ENCODE results near the gene LKAAEAR1. TPM values are rescaled to one million over a fixed set of nuclear protein-coding genes. Genes with fewer than 3 reads are reported as not detected.

Gene LKAAEAR1
- total RNA-seq, 6 experiments from 2014 or later: not detected

- ATAC-seq: no peak
- intact Hi-C loops (cut with DNase I): no loop called here
- peak; percentile 13 to 40 (median 40) for DNase-seq
- no peak for TF ChIP-seq POLR2A (IDR thresholded peaks at IDR 0.05)
- TF ChIP-seq CTCF (IDR thresholded peaks at IDR 0.05): no peak
- Histone ChIP-seq H3K36me3 (no peaks in the 10 kb centered on the region), H3K27me3 (peaks cover 0 to 9% of the 10 kb centered on the region in 2 donors), H3K9me3 (no peaks in the 10 kb centered on the region), H3K4me3 (no peak overlapping the region), H3K27ac (no peak overlapping the region), H3K4me1 (peaks cover 0 to 5% (median 0%) of the 10 kb centered on the region in 4 donors)
- 77% methylated on average over 8 of the region's 25 CpGs for WGBS (ENCODE audit: insufficient coverage, low coverage, low lambda C conversion rate, missing lambda C conversion rate)
These were observed 20.7 kb upstream of the LKAAEAR1 start for GRCh38 chr20:64104667-64105451.

- no peaks in the 10 kb centered on the region for H3K9me3 ChIP-seq
- H3K4me3 ChIP-seq: no peak overlapping the region
- H3K4me1 ChIP-seq: peaks cover 0 to 5% (median 0%) of the 10 kb centered on the region in 4 donors
- TF ChIP-seq POLR2A (IDR thresholded peaks at IDR 0.05) (no peak), CTCF (IDR thresholded peaks at IDR 0.05) (no peak)
- ATAC-seq (no peak), DNase-seq (peak in 1 of 3 donors; percentile 37)
- peaks cover 0 to 9% of the 10 kb centered on the region in 2 donors for H3K27me3 ChIP-seq
- 70% methylated on average over 15 of the region's 20 CpGs for WGBS (ENCODE audit: insufficient coverage, low coverage, low lambda C conversion rate, missing lambda C conversion rate)
- no peaks in the 10 kb centered on the region for H3K36me3 ChIP-seq
- intact Hi-C loops (cut with DNase I): no loop called here
- H3K27ac ChIP-seq: no peak overlapping the region
These were observed 19.9 kb upstream of the LKAAEAR1 start for GRCh38 chr20:64103871-64104666.

GRCh38 chr20:64102647-64103354 lies 18.6 kb upstream of the LKAAEAR1 start:
- Histone ChIP-seq H3K36me3 (no peaks in the 10 kb centered on the region), H3K9me3 (no peaks in the 10 kb centered on the region), H3K4me3 (no peak overlapping the region), H3K27ac (no peak overlapping the region), H3K27me3 (peaks cover 0 to 9% of the 10 kb centered on the region in 2 donors), H3K4me1 (peaks cover 0 to 5% (median 0%) of the 10 kb centered on the region in 4 donors)
- ATAC-seq (no peak), DNase-seq (peak in 2 of 3 donors; percentile 16 to 49)
- TF ChIP-seq POLR2A (IDR thresholded peaks at IDR 0.05): no peak
- TF ChIP-seq CTCF (IDR thresholded peaks at IDR 0.05): no peak
- intact Hi-C loops (cut with DNase I): no loop called here
- WGBS (ENCODE audit: insufficient coverage, low coverage, low lambda C conversion rate, missing lambda C conversion rate): 29% methylated on average over 17 of the region's 30 CpGs
